ENCODE data around the gene COL8A1. TPM values are rescaled to one million over a fixed set of nuclear protein-coding genes. Genes with fewer than 3 reads are reported as not detected.

The COL8A1 gene
- total RNA-seq, 1 donor from 2014 or later = 123 TPM

DNA sequence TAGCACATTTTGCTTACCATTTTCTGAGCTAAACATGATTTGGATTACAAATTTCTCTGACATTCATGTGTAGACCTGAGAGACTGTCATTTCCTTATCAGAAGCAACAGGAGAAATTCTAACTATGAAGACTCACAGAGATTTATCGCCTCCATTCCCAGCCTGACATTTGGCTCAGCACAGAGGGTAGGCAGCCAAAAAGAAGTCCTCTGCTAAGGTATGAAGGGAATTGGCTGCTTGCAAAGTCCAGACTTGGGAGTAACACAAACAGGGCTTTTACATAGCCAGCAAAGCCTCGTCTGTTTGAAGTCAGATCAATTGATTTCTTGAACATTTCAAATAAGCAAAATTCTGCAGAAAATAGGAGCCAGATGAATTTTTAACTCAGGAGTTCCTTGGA lies 122.2 kb downstream of the COL8A1 start:
- TF ChIP-seq, protein P1, sequence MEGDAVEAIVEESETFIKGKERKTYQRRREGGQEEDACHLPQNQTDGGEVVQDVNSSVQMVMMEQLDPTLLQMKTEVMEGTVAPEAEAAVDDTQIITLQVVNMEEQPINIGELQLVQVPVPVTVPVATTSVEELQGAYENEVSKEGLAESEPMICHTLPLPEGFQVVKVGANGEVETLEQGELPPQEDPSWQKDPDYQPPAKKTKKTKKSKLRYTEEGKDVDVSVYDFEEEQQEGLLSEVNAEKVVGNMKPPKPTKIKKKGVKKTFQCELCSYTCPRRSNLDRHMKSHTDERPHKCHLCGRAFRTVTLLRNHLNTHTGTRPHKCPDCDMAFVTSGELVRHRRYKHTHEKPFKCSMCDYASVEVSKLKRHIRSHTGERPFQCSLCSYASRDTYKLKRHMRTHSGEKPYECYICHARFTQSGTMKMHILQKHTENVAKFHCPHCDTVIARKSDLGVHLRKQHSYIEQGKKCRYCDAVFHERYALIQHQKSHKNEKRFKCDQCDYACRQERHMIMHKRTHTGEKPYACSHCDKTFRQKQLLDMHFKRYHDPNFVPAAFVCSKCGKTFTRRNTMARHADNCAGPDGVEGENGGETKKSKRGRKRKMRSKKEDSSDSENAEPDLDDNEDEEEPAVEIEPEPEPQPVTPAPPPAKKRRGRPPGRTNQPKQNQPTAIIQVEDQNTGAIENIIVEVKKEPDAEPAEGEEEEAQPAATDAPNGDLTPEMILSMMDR (IDR thresholded peaks at IDR 0.05; ENCODE audit: insufficient read depth, low read depth, low read length) = no peak
- no peak for TF ChIP-seq EZH2 (IDR thresholded peaks at IDR 0.05; ENCODE audit: insufficient read depth, low read length)
- Histone ChIP-seq H3K9ac (ENCODE audit: low read length) (no peak overlapping the region), H2AFZ (ENCODE audit: low read depth, low read length) (no peak overlapping the region), H3K4me2 (ENCODE audit: low read length) (no peak overlapping the region), H3K4me1 (ENCODE audit: insufficient read depth, low read length) (no peaks in the 10 kb centered on the region), H3K36me3 (ENCODE audit: insufficient read depth, low read length) (no peaks in the 10 kb centered on the region), H3K27me3 (ENCODE audit: insufficient read depth, low read length) (no peaks in the 10 kb centered on the region), H3K79me2 (ENCODE audit: insufficient read depth, low read length) (no peaks in the 10 kb centered on the region), H3K27ac (ENCODE audit: low read depth, low read length) (no peak overlapping the region), H4K20me1 (ENCODE audit: insufficient read depth, low read length) (no peaks in the 10 kb centered on the region), H3K9me3 (ENCODE audit: insufficient read depth, low read depth, low read length) (no peaks in the 10 kb centered on the region), H3K4me3 (ENCODE audit: insufficient read depth, low read depth, low read length) (no peak overlapping the region)
- DNase-seq (ENCODE audit: low read depth) (peak; percentile 80), FAIRE-seq (peak; percentile 68)
- Mint-ChIP-seq H3K4me1 (ENCODE audit: low read depth, unreplicated experiment) (peaks cover 45% of the 10 kb centered on the region), H3K27me3 (ENCODE audit: low read depth, unreplicated experiment) (no peaks in the 10 kb centered on the region), H3K27ac (ENCODE audit: unreplicated experiment) (no peak overlapping the region), H3K9me3 (ENCODE audit: unreplicated experiment) (no peaks in the 10 kb centered on the region), H3K36me3 (ENCODE audit: low read depth, unreplicated experiment) (peaks cover 3% of the 10 kb centered on the region), H3K4me3 (ENCODE audit: unreplicated experiment) (no peak overlapping the region)

DNA sequence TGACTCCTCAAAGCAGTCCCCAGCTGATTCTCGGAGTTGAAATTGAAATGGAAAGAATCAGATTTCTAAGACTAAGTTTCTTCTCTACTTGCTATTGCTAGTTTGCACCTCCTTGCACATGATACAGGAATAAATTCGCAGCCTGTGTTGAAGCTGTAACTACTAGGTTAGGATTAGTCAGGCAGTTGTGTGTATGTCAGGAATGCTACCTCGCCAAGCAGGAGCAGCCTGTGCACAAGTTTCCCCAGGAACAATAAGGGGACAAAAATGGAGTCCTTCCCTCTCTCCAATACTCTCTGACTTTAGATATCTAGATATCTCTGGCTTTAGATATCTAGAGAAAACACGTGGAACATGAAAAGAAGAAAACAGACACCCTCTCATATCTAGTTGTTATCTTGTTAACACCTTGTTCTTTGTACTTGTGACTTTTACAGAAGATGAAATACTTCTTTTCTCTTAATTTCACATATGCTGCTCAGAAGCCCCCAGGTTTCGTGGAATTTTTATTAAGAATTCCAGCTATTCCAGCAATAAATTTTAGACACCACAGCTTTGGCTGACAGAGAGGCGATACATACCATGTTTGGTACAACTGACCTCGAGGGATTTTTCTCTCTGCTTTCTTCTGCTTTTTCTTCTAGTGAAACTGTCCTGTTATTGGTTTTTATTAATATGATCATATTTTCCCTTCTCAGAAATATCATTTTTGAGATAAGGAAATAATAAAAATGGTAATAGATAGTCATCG lies 123.2 kb downstream of the COL8A1 start:
- no peaks in the 10 kb centered on the region for H3K79me2 ChIP-seq (ENCODE audit: insufficient read depth, low read length)
- H3K27ac ChIP-seq (ENCODE audit: low read depth, low read length) = no peak overlapping the region
- no peak overlapping the region for H3K4me2 ChIP-seq (ENCODE audit: low read length)
- FAIRE-seq = no peak
- H3K9ac ChIP-seq (ENCODE audit: low read length) = no peak overlapping the region
- no peaks in the 10 kb centered on the region for H3K27me3 ChIP-seq (ENCODE audit: insufficient read depth, low read length)
- no peak overlapping the region for H3K4me3 ChIP-seq (ENCODE audit: insufficient read depth, low read depth, low read length)
- no peaks in the 10 kb centered on the region for H3K9me3 ChIP-seq (ENCODE audit: insufficient read depth, low read depth, low read length)
- H2AFZ ChIP-seq (ENCODE audit: low read depth, low read length) = no peak overlapping the region
- Mint-ChIP-seq H3K4me3 (ENCODE audit: unreplicated experiment) (no peak overlapping the region), H3K4me1 (ENCODE audit: low read depth, unreplicated experiment) (peaks cover 46% of the 10 kb centered on the region), H3K36me3 (ENCODE audit: low read depth, unreplicated experiment) (peaks cover 3% of the 10 kb centered on the region), H3K9me3 (ENCODE audit: unreplicated experiment) (no peaks in the 10 kb centered on the region), H3K27me3 (ENCODE audit: low read depth, unreplicated experiment) (no peaks in the 10 kb centered on the region), H3K27ac (ENCODE audit: unreplicated experiment) (peak overlapping the region; percentile 10)
- peaks cover 4% of the 10 kb centered on the region for H3K4me1 ChIP-seq (ENCODE audit: insufficient read depth, low read length)
- TF ChIP-seq, protein P1 (IDR thresholded peaks at IDR 0.05; ENCODE audit: insufficient read depth, low read depth, low read length) = no peak
- TF ChIP-seq EZH2 (IDR thresholded peaks at IDR 0.05; ENCODE audit: insufficient read depth, low read length) = no peak
- peak; percentile 42 for DNase-seq (ENCODE audit: low read depth)
- no peaks in the 10 kb centered on the region for H4K20me1 ChIP-seq (ENCODE audit: insufficient read depth, low read length)
- no peaks in the 10 kb centered on the region for H3K36me3 ChIP-seq (ENCODE audit: insufficient read depth, low read length)

DNA sequence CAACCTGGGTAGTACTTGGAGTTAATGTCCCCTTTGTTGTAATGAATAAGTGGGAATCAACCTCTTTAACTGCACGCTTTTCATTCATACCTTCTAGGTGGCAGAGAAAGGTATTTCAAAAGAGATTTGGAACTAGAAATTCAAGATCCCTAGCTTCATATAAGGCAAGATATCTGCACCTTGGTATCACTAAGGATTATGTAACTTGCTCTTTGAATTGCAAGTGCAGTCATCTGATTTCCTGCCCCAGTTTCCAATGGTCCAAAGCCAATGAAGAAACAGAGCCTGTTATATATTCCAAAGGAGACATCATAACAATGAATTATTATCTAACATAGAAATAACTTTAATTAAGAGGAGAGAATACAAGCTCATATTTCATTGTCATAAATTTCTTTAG lies 124.5 kb downstream of the COL8A1 start:
- Mint-ChIP-seq H3K36me3 (ENCODE audit: low read depth, unreplicated experiment) (peaks cover 3% of the 10 kb centered on the region), H3K9me3 (ENCODE audit: unreplicated experiment) (no peaks in the 10 kb centered on the region), H3K4me3 (ENCODE audit: unreplicated experiment) (no peak overlapping the region), H3K27ac (ENCODE audit: unreplicated experiment) (no peak overlapping the region), H3K4me1 (ENCODE audit: low read depth, unreplicated experiment) (peaks cover 56% of the 10 kb centered on the region), H3K27me3 (ENCODE audit: low read depth, unreplicated experiment) (no peaks in the 10 kb centered on the region)
- H3K79me2 ChIP-seq (ENCODE audit: insufficient read depth, low read length) = no peaks in the 10 kb centered on the region
- no peak for TF ChIP-seq EZH2 (IDR thresholded peaks at IDR 0.05; ENCODE audit: insufficient read depth, low read length)
- TF ChIP-seq, protein P1 (IDR thresholded peaks at IDR 0.05; ENCODE audit: insufficient read depth, low read depth, low read length) = no peak
- peaks cover 4% of the 10 kb centered on the region for H3K4me1 ChIP-seq (ENCODE audit: insufficient read depth, low read length)
- H3K4me3 ChIP-seq (ENCODE audit: insufficient read depth, low read depth, low read length) = no peak overlapping the region
- H3K36me3 ChIP-seq (ENCODE audit: insufficient read depth, low read length) = no peaks in the 10 kb centered on the region
- H3K9ac ChIP-seq (ENCODE audit: low read length) = no peak overlapping the region
- no peaks in the 10 kb centered on the region for H4K20me1 ChIP-seq (ENCODE audit: insufficient read depth, low read length)
- FAIRE-seq (no peak), DNase-seq (ENCODE audit: low read depth) (no peak)
- no peak overlapping the region for H2AFZ ChIP-seq (ENCODE audit: low read depth, low read length)
- H3K9me3 ChIP-seq (ENCODE audit: insufficient read depth, low read depth, low read length) = no peaks in the 10 kb centered on the region
- no peak overlapping the region for H3K4me2 ChIP-seq (ENCODE audit: low read length)
- H3K27ac ChIP-seq (ENCODE audit: low read depth, low read length) = no peak overlapping the region
- no peaks in the 10 kb centered on the region for H3K27me3 ChIP-seq (ENCODE audit: insufficient read depth, low read length)
